ENCODE results near the gene NPLOC4. TPM values are rescaled to one million over a fixed set of nuclear protein-coding genes. Genes with fewer than 3 reads are reported as not detected.
A peak's percentile ranks its signal among the peaks of the same experiment; 100 is the strongest.

The NPLOC4 gene
- total RNA-seq, 1 experiment from 2014 or later = 146 TPM

DNA sequence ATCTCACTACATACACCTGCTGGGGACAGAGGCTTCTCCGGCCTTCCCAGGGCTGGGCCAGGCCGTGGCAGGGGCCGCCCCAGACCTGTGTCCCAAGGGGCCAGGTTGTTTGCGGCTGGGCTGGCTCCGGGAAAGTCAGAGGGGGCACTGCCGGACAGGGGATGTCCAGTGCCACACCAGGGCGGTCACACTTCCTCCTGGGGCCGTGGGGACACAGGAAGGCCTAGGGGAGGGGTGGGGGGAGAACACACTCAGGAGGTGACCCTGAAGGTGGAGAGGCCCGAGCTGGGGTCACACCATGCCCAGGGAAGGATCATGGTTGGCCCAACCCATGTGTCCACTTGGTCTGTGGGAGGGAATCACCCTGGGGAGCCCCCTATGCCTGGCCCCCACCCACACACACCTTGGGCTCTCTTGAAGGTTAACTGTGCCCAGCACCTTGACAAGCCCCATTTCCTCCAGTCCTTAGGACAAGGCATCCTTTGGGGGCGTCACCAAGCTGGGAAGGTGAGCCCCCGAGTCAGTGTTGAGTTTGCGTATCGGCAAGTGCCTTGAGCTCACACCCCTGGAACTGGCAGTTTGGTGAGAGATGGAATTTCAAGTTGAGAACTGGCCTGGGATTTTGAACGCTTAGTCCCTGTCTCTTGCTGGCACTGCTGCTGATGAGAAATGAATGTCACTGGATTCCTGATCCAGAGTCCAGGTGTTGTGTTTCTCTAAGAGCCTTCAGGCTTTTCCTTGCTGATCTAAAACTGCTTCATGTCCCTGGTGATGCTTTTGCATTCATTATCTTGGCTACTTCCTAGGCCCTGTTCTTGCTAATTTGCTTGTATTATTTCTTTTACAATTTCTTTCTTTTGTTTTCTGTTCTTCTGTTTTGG is 116.7 kb downstream of the NPLOC4 start:
- no TSS peak for BruUV-seq (replicated peaks)
- CTCF ChIA-PET = no interaction called here

GRCh38 chr17:81519284-81520020 is 117.5 kb downstream of the NPLOC4 start:
- no peaks in the 10 kb centered on the region for H3K9me3 Mint-ChIP-seq (ENCODE audit: low read depth, unreplicated experiment)
- TF ChIP-seq, protein P1, sequence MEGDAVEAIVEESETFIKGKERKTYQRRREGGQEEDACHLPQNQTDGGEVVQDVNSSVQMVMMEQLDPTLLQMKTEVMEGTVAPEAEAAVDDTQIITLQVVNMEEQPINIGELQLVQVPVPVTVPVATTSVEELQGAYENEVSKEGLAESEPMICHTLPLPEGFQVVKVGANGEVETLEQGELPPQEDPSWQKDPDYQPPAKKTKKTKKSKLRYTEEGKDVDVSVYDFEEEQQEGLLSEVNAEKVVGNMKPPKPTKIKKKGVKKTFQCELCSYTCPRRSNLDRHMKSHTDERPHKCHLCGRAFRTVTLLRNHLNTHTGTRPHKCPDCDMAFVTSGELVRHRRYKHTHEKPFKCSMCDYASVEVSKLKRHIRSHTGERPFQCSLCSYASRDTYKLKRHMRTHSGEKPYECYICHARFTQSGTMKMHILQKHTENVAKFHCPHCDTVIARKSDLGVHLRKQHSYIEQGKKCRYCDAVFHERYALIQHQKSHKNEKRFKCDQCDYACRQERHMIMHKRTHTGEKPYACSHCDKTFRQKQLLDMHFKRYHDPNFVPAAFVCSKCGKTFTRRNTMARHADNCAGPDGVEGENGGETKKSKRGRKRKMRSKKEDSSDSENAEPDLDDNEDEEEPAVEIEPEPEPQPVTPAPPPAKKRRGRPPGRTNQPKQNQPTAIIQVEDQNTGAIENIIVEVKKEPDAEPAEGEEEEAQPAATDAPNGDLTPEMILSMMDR (IDR thresholded peaks at IDR 0.05; ENCODE audit: unreplicated experiment) = peak; percentile 86
- peak overlapping the region; percentile 76 for H3K4me3 Mint-ChIP-seq (ENCODE audit: low read depth, unreplicated experiment)
- H3K27ac Mint-ChIP-seq (ENCODE audit: unreplicated experiment) = peak overlapping the region; percentile 71
- intact Hi-C loops (cut with micrococcal nuclease; ENCODE audit: unreplicated experiment) = loop anchor here (10.0 kb wide), 1 partner anchor 475 kb away; no protein-coding TSS in a partner anchor
- CTCF ChIA-PET = interaction anchor here (0.7 to 1.3 kb wide), 2 partner anchors 33 to 35 kb away, joined by 3 to 6 read pairs; no protein-coding TSS in a partner anchor
- no TSS peak for BruUV-seq (replicated peaks)
- H3K27me3 Mint-ChIP-seq (ENCODE audit: unreplicated experiment) = peaks cover 3% of the 10 kb centered on the region
- peak; percentile 96 for DNase-seq
- H3K36me3 Mint-ChIP-seq (ENCODE audit: insufficient read depth, unreplicated experiment) = peaks cover 53% of the 10 kb centered on the region
- peaks cover 17% of the 10 kb centered on the region for H3K4me1 Mint-ChIP-seq (ENCODE audit: low read depth, unreplicated experiment)

More for the DNA sequence above, 116.7 kb downstream of the NPLOC4 start:
- Mint-ChIP-seq H3K27me3 (ENCODE audit: unreplicated experiment) (peaks cover 11% of the 10 kb centered on the region), H3K4me1 (ENCODE audit: low read depth, unreplicated experiment) (peaks cover 17% of the 10 kb centered on the region), H3K4me3 (ENCODE audit: low read depth, unreplicated experiment) (peak overlapping the region; percentile 76), H3K36me3 (ENCODE audit: insufficient read depth, unreplicated experiment) (peaks cover 45% of the 10 kb centered on the region), H3K9me3 (ENCODE audit: low read depth, unreplicated experiment) (no peaks in the 10 kb centered on the region), H3K27ac (ENCODE audit: unreplicated experiment) (peak overlapping the region; percentile 71)
- DNase-seq = no peak
- TF ChIP-seq, protein P1 (IDR thresholded peaks at IDR 0.05; ENCODE audit: unreplicated experiment) = no peak
- intact Hi-C loops (cut with micrococcal nuclease; ENCODE audit: unreplicated experiment) = no loop called here

- DNase-seq = peak; percentile 74
- Mint-ChIP-seq H3K9me3 (ENCODE audit: low read depth, unreplicated experiment) (no peaks in the 10 kb centered on the region), H3K36me3 (ENCODE audit: insufficient read depth, unreplicated experiment) (peaks cover 59% of the 10 kb centered on the region), H3K4me3 (ENCODE audit: low read depth, unreplicated experiment) (peak overlapping the region; percentile 76), H3K4me1 (ENCODE audit: low read depth, unreplicated experiment) (peaks cover 17% of the 10 kb centered on the region), H3K27me3 (ENCODE audit: unreplicated experiment) (no peaks in the 10 kb centered on the region), H3K27ac (ENCODE audit: unreplicated experiment) (peak overlapping the region; percentile 88)
- intact Hi-C loops (cut with micrococcal nuclease; ENCODE audit: unreplicated experiment) = loop anchor here (10.0 kb wide), 1 partner anchor 474 kb away; no protein-coding TSS in a partner anchor
- CTCF ChIA-PET = interaction anchor here (0.7 to 1.4 kb wide), 5 partner anchors 11 to 296 kb away, joined by 3 to 6 read pairs (median 5); partner anchors contain the start of gene CEP131
- TF ChIP-seq, protein P1 (IDR thresholded peaks at IDR 0.05; ENCODE audit: unreplicated experiment) = no peak
- BruUV-seq (replicated peaks) = no TSS peak
These were observed 118.1 kb downstream of the NPLOC4 start for GRCh38 chr17:81518785-81519283.

- peaks cover 17% of the 10 kb centered on the region for H3K4me1 Mint-ChIP-seq (ENCODE audit: low read depth, unreplicated experiment)
- H3K9me3 Mint-ChIP-seq (ENCODE audit: low read depth, unreplicated experiment) = no peaks in the 10 kb centered on the region
- TF ChIP-seq, protein P1 (IDR thresholded peaks at IDR 0.05; ENCODE audit: unreplicated experiment) = no peak
- H3K4me3 Mint-ChIP-seq (ENCODE audit: low read depth, unreplicated experiment) = peak overlapping the region; percentile 76
- peak overlapping the region; percentile 88 for H3K27ac Mint-ChIP-seq (ENCODE audit: unreplicated experiment)
- H3K27me3 Mint-ChIP-seq (ENCODE audit: unreplicated experiment) = no peaks in the 10 kb centered on the region
- peaks cover 65% of the 10 kb centered on the region for H3K36me3 Mint-ChIP-seq (ENCODE audit: insufficient read depth, unreplicated experiment)
- intact Hi-C loops (cut with micrococcal nuclease; ENCODE audit: unreplicated experiment) = loop anchor here (10.0 kb wide), 1 partner anchor 473 kb away; no protein-coding TSS in a partner anchor
- CTCF ChIA-PET = interaction anchor here (0.6 to 1.4 kb wide), 5 partner anchors 11 to 295 kb away, joined by 3 to 6 read pairs (median 5); partner anchors contain the start of gene CEP131
- BruUV-seq (replicated peaks) = no TSS peak
- peak; percentile 58 for DNase-seq
These were observed 118.7 kb downstream of the NPLOC4 start for GRCh38 chr17:81518113-81518784.
